HG02642 (cell line): ENCODE data around the gene HOXA9.

Source experiments
- ATAC-seq: cut with Tn5 transposase; IDR thresholded peaks from one replicate; pipeline ENCODE4 v1.9.1; 2021; ENCODE audit warnings: mild to moderate bottlenecking; ENCODE audit not compliant: unreplicated experiment, poor library complexity

The HOXA9 gene

DNA sequence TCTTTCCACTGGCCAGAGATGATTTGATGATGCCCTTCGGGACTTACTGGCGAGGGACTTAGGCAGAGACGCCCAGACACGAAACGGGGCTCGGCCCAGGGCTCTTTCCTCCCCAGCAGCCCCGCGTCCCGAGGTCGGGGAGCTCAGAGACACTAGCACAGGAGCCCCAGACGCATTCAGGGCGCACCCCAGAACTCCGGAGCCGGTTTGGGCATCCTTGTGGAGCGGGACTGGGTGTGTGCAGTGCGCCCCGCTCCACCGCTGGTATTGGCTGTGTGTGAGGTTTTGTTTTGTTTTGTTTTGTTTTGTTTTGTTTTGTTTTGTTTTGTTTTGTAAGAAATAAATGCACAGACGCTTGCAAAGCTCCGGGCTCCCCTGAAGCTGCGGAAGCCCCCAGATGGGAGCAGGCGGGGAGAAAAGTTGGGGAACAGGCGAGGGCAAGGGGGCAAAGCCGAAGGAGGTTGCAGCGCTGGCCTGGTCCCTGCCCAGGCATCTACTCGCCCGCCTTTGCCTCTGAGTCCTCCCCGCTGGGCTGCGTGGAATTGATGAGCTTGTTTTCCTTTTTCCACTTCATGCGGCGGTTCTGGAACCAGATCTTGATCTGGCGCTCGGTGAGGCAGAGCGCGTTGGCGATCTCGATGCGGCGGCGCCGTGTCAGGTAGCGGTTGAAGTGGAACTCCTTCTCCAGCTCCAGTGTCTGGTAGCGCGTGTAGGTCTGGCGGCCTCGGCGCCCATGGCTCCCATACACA, 20.0 kb downstream of the HOXA9 start:
- ATAC-seq, result no peak

DNA sequence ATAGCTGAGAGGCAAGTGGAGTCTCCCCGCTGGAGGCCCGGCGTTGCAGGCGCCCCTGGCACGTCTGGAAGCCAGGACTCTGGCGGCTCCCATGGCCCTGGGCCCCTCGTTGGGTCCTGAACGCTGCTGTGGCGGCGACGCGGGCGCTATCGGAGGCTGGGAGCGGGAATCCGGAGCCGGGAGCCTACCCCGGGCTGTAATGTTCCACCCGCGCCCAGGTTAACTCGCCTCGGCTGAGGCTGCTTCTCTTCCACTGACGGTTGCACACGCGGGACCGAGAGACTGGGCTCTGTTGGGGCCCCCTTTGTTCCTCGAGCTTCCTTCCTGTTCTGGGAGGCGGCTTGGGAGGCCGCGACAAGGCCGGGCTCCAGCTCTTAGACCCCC, 20.6 kb downstream of the HOXA9 start:
- no peak for ATAC-seq

DNA sequence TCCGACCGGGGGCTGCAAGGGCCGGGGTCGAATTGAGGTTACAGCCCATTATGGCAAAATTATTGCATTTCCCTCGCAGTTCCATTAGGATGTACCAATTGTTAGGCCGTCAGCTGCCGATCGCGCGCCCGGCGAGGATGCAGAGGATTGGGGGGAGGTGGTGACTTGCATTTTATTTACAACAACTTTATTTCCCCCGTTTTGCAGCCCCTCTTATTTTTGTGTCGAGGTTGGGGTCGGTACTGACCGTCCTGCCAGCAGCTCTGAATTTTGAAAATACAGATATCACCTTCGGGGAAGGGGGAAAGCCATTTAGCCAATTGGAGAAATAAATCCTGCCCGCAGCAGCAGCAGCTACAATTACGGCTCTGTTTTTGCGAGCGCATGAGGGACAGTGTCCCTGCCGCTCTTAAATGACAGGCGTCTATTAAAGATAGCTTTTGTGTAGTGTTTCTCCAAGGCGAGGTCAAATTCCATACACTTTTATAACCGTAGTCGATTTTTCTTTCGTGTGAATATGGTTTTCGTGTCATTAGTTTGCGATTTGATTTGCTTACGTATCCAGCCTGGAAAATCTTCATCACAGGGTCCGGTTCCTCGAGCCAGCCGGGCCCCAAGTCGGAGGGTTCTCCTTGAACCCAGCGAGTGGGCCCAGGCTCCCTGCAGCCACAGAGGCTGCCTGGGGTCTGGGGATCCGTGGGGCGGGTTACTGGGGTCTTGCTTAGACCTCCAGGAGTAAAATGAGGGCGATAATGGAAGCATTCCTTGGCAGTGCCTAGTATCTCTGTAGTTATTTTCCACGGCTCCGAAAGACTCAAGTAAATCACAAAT, 21.2 kb downstream of the HOXA9 start:
- ATAC-seq, result no peak

DNA sequence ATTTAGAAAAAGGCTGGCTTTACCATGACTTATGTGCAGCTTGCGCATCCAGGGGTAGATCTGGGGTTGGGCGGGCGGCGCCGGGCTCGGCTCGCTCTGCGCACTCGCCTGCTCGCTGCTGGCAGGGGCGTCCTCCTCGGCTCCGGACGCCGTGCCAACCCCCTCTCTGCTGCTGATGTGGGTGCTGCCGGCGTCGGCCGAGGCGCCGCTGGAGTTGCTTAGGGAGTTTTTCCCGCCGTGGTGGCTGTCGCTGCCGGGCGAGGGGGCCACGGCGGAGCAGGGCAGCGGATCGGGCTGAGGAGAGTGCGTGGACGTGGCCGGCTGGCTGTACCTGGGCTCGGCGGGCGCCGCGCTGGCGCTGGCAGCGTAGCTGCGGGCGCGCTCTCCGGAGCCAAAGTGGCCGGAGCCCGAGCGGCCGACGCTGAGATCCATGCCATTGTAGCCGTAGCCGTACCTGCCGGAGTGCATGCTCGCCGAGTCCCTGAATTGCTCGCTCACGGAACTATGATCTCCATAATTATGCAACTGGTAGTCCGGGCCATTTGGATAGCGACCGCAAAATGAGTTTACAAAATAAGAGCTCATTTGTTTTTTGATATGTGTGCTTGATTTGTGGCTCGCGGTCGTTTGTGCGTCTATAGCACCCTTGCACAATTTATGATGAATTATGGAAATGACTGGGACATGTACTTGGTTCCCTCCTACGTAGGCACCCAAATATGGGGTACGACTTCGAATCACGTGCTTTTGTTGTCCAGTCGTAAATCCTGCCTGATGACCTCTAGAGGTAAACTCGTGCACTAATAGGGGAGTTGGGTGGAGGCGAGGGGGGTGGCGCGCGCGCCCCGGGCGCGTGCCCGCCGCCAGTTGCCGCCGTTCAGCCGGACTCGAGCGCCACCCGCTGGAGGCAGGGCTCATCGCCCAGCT, 22.1 kb downstream of the HOXA9 start, which contains the start of gene HOXA5:
Gene HOXA5, minus strand, starts transcription at position 659 of the 927 bp plus-strand sequence. Its CDS starts 74 bp downstream, at position 585.
- ATAC-seq, result no peak

DNA sequence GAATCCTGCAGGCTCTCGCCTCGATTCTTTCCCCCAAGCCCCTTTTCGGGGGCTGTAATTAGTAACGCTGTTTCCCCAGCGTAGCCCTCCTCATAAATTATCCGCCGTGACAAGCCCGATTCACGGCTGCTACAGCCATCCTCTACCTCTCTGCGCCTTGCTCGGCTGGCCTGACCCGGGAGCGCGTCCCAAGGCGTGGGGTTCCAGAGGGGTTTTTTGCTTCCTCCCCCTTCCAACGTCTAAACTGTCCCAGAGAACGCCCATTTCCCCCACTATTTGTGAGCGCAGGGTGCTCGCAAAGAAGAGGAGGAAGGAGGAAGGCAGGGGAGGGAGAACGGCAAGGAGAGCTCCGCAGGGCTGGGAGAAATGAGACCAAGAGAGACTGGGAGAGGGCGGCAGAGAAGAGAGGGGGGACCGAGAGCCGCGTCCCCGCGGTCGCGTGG, 22.7 kb downstream of the HOXA9 start:
- no peak for ATAC-seq

DNA sequence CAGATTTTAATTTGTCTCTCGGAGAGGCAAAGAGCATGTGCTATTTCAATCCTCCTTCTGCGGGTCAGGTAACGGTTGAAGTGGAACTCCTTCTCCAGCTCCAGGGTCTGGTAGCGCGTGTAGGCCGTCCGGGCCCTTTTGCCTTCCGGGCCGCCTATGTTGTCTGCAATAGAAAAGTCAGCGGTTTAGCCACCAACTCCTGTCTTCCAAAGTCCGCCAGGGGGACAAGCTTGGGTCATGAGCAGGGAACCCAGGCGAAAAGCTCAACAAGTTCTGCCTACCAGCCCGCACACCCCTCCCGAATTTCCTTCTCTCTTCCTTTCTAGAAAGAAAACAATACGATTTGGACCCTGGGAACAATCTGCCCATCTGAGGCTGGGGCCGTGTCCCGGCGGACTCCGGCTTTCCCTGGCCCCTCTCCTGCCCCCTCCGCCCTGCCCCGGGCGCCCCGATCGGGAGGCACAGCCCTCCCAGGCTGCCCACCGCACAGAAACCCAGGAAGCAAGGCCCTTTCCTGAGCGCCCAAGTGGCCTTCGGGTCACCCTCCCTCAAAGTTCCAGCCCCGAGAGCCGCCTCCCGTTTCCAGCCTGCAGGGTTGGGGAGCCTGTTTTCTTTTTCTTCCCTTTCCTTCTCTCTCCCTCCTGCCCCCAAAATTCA, 23.3 kb downstream of the HOXA9 start:
- ATAC-seq, result no peak

DNA sequence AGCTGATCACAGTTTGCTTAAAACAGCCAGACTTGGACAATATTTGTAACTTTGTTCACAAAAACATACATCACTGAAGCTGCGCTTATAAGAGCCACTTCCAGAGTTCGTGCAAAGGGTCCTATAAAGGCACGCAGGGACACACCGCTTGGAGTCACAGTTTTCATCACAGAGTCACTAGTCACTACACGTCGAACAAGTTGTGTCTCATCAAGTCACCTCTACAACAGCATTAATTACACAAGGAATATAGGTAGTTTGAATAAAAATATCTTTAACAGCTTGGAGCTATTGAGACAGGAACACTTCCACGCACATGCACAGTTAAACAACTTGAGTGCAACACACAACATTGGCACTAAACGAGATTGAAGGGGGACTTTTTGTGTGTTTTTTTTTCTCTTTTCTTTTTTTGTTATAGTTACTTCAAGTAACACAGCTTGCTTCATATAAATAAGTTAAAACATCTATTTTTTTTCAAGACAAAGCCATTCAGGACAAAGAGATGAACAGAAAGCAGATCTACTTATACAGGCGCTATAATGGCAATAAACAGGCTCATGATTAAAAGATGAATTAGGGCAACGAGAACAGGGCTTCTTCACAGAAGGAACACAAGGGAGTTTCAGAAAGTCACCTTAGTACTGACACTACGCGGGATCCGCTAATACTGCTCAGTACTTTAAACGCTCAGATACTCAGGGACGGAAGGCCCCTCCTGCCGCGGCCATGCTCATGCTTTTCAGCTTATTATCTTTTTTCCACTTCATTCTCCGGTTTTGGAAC, 24.0 kb downstream of the HOXA9 start:
- ATAC-seq, result no peak

DNA sequence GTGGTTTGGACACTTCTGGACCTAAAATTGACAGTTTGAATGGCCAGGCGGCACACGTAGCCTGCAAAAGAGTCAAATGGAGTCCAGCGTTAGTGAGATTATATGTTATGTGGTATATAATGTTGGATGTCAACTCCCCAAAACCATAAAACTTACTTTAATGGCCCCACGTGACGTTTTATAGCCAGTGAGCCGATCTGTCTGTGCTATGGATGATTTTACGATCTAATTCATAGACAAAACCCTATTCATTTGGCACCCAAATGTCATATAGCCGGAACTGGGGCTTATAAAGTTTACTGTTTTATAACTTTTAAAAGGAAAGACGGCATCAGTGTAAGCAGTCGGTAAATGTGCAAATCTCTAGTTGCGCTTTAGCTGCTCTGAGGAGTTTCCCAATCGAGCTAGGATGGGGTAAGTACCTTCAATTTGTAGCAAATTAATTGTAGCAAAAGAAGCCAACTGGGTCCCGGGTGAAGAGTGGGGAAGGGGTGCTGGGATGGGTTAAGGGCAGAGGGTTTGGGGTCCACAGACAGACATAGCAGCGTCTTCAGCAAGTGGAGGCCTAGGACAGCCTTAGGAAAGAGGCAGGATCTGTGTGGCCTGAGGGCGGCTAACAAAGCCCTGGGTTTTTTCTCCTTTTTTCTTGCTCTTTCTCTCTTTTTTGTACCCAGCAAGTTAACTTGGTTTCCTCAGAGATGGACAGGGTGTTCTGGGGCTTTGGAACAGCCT, 25.0 kb downstream of the HOXA9 start:
- ATAC-seq, result no peak

DNA sequence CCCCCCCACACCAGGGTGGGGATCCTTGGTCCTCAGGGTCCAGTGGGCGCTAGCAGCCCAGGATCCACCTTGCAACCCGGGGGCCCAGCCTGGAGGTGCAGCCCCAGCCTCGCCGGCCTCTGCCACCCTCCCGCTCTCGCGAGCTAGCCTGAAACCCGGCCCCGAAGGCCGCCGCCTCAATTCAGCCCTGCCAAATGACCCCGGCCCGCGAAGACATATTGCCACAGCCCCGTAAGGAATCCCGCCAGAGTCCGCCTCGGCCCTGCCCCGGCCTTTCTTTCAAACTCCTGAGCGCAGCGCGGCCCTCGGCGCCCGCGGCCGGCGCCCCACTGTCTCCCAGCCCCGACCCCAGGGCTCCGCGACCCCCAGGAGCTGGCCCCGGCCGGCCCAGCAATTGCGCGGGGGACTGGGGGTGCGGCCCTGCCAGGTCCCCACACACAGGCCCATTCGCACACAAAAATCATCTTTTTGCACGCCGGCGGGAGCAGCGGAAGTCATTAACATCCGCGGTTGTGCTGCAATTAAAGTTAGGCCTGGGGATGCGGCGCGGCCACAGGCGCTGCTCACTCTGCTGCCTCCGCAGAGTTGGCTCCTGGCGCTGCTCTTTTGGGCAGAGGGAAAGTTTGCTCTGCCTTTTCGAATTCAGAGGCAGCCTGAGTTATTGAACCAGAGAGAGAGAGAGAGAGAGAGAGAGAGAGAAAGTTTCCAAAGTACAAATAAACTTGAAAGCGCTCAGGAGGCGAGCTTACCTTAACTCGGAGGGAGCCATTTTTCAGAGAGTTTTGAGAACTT, 25.8 kb downstream of the HOXA9 start:
- no peak for ATAC-seq

DNA sequence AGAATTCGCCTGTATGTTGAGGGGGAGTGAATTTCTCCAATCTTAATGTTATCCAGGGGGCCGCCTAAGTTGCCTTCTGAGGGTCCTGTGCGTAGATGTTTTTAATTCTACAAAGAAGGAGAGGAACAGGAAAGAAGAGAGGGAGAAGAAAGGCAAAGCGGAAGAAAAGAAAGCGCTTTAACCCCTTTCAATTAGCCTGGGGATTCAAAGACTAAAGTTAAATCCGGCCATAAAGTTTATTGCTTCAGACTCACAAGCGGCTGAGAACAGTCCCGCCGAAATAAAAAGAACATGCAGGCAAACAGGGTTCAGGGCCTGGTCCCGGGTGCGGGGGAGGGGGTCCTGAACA, 26.4 kb downstream of the HOXA9 start:
- ATAC-seq, result no peak

DNA sequence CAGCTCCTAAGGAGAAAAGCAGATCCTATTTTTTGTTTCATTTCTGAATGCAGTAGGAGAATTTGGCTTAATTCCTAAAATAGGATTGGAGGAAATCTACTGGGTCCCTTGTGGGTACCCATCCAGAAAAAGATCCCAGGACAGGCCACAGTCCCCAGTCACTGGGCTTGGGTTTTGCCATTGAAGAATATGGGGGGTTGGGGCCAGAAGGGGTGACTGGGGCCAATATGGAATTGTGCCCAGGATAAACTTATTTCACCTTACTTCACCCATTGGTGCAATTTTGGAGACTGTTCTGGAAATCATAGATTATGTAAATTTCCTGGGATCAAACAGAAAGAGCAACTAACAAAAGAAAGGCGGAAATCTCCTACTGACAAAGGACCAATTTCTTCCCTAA, 26.9 kb downstream of the HOXA9 start:
- ATAC-seq, result no peak

DNA sequence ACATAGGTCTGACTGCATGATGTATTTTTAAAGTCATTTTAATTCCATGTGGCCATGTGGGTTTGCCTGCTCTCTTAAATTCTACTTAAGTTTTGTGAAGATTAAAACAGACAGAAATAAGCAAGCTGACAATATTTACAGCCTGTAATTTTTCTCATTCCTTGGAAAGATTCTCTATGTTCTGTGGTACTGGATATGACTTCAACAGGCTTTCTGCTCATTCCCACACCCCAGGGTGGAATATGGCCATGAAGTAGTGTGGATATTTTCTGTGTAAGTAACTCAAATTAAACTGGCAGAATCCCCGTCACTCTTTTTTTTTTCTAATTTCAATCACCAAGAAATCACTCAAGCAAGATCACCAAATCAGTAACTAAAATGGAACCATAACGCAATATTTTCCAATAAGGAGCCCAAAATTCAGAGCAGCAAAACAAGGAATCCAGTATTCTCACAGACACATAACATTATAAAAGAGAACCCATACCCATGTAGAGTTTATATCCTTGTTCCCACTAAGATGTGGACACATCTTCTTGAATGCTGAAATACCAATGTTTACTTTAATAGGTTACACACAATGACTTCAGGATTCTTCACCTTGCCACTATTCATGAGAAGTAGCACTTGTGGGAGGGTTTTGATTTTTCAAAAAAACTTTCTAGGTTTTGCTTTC, 27.6 kb downstream of the HOXA9 start:
- no peak for ATAC-seq

DNA sequence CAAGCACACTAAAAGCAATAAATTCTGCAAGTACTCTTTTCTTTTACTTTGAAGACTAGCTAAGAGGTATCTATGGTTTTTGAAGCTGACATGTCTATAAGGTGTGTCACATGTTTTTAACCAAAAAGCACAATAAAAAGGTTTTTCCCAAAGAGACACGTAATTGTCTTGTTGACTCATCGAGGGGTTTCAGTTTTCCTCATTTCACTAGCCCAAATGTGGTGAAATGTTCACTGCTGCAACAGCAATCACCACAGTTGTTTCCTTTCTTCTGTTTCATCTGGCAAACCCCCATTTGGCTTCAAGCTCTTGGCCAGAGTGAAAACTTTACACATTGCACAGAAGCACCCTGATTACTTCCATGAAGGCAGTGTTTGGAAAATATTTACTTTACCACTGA, 30.9 kb downstream of the HOXA9 start:
- no peak for ATAC-seq

DNA sequence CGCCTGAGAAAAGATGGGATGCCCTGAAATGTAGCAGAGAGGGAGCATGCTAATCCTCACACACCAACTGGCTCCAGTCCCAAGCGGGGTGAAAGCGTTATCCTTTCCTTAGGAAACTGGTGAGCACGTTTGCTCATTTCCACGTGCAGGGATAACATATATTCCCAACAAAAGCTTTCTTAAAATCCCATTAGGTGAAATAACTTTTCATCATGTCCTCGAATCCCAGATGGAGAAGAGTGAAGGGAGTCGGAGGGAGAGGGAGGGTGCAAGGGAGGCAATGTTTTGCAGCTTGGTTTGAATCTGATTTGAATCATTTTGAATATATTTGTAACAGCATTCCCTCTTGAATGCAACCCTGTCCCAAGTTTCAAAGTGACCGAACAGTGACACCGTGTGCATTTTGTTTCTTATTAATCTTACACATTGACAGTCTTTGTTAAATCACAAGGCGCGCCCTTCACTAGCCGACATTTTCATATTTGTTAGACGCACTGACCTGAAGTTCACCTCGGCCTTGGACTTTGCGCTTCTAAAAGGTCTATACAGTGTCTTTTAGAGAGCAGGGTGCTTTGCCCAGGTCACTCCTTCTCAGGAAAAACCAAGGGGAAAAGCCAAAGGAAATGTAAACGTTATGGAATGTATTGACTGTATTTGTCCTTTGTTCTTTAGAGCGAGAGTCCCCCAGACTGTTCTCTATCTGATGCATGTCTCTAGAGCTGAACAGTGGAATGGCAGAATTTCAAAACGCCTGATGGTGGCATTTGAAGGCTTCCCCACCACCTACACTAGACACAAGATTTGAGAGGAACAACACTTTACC, 31.7 kb downstream of the HOXA9 start:
- ATAC-seq, result no peak

DNA sequence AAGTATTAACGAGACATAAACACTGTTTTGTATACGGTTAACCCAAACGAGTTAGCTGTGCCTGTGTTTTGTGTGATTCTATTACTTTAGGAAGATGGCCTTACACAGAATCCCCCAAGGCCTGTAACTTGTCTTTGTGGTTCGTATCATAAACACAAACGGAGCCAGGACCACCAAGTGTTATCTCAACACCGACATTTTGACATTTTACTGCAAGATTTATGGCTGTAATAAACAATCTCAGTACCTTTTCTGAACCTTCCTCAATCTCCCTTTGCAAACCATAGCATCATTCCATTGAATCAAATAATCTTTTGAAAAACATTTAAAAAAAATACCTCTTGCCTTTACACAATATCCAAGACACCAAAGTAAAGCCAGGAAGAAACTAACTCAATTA, 32.4 kb downstream of the HOXA9 start:
- no peak for ATAC-seq

DNA sequence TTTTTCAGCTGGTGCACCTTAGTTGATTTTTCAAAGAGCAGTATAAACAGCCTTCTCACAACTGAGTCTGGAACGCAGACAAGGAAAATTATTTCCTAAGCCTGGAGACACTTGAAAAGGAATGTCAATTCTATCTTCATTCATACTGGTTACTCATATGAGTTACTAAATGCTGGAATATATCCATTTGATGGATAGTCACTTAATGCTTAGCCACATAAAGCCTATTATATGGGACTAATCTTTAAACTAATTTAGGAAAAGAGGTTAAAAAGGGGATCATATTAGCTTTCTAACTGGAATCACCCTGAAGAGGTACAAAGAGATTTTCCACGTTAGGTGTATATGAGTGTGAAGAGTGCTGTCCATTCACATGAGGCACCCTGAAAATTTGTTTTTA, 33.1 kb downstream of the HOXA9 start:
- ATAC-seq, result no peak

DNA sequence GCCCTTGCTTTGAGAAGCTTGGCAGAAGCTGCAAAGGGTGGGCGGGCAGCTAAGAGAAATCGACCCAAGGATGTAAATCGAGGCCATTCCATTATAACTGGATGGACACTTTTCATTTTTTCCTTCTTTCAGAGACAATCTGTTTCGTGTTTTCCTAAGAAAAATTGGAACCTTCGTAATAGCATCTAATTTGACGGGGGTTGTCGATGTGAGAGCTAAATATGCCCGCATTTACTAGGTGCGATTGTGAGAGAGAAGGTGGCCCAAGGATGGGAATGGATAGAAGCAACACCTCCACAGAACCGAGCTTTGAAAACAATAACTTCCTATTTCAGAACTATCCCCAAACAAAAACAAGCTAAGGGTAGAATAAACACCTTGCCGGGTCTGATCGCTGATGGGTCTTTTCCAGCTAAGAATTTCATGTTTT, 33.9 kb downstream of the HOXA9 start:
- ATAC-seq, result no peak
